AG04449 (cell line): ENCODE measurements around the gene PLA2G7.

ENCODE experiments used
- CTCF ChIA-PET: fragments of 350-600 bp; formaldehyde crosslinking; extraction: SDS; loops from one replicate; lab custom pipeline; 2021; ENCODE audit warnings: antibody characterized with exemption; lab: Yijun Ruan, JAX
- POLR2A ChIA-PET: fragments of 400-600, 350-600 bp; formaldehyde crosslinking; extraction: SDS; loops from one replicate; lab custom pipeline; 2020; ENCODE audit warnings: antibody characterized with exemption, inconsistent platforms; lab: Yijun Ruan, JAX
- DNase-seq: peaks from one replicate; pipeline ENCODE4 v3.0.0-alpha.2; 2010; ENCODE audit warnings: low read depth, low spot score
- H3K4me3 ChIP-seq: 2 replicates; pipeline ENCODE4 v1.5.1; 2011; ENCODE audit warnings: low read depth, mild to moderate bottlenecking, control low read depth, low read length
- TF ChIP-seq, protein P1 (sequence below): IDR thresholded peaks from one replicate; pipeline ENCODE4 v1.5.1; 2011; ENCODE audit warnings: mild to moderate bottlenecking, moderate library complexity, low read length, control low read depth, inconsistent platforms; ENCODE audit not compliant: insufficient read depth; ENCODE audit errors: missing control alignments

The PLA2G7 gene

DNA sequence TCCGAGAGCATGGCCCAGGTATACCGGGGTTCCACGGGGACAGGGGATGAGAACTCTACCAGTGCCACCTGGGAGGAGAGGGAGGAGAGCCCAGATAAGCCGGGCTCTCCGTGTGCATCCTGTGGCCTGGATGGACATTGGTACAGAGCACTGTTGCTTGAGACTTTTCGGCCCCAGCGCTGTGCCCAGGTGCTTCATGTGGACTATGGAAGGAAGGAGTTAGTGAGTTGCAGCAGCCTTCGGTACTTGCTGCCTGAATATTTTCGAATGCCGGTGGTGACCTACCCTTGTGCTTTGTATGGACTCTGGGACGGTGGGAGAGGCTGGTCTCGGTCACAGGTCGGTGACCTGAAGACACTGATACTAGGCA is 46.2 kb downstream of the PLA2G7 start:
- ChIA-PET CTCF (no interaction called here), POLR2A (no interaction called here)
- no peak overlapping the region for H3K4me3 ChIP-seq
- TF ChIP-seq, protein P1, sequence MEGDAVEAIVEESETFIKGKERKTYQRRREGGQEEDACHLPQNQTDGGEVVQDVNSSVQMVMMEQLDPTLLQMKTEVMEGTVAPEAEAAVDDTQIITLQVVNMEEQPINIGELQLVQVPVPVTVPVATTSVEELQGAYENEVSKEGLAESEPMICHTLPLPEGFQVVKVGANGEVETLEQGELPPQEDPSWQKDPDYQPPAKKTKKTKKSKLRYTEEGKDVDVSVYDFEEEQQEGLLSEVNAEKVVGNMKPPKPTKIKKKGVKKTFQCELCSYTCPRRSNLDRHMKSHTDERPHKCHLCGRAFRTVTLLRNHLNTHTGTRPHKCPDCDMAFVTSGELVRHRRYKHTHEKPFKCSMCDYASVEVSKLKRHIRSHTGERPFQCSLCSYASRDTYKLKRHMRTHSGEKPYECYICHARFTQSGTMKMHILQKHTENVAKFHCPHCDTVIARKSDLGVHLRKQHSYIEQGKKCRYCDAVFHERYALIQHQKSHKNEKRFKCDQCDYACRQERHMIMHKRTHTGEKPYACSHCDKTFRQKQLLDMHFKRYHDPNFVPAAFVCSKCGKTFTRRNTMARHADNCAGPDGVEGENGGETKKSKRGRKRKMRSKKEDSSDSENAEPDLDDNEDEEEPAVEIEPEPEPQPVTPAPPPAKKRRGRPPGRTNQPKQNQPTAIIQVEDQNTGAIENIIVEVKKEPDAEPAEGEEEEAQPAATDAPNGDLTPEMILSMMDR: no peak
- no peak for DNase-seq

DNA sequence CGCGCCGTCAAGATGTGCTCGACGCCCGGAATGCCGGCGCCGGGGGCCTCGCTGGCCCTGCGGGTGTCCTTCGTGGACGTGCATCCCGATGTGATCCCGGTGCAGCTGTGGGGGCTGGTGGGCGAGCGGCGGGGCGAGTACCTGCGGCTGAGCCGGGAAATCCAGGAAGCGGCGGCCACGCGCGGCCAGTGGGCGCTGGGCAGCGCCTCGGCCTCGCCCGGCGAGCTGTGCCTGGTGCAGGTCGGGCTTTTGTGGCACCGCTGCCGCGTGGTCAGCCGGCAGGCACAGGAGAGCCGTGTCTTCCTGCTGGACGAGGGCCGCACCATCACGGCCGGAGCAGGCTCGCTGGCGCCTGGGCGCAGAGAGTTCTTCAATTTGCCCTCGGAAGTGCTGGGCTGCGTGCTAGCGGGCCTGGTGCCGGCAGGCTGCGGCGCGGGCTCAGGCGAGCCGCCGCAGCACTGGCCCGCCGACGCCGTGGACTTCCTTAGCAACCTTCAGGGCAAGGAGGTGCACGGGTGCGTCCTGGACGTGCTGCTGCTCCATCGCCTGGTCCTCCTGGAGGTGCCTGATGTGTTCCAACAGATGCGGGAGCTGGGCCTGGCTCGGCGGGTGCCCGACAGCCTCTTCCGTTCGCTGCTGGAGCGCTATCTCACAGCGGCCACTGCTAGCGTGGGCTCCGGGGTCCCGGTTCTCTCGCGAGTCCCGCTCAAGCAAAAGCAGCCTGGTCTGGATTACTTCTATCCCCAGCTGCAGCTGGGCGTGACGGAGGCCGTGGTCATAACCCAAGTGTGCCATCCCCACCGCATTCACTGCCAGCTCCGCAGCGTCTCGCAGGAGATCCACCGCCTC is 46.8 kb downstream of the PLA2G7 start:
- POLR2A ChIA-PET: no interaction called here

DNA sequence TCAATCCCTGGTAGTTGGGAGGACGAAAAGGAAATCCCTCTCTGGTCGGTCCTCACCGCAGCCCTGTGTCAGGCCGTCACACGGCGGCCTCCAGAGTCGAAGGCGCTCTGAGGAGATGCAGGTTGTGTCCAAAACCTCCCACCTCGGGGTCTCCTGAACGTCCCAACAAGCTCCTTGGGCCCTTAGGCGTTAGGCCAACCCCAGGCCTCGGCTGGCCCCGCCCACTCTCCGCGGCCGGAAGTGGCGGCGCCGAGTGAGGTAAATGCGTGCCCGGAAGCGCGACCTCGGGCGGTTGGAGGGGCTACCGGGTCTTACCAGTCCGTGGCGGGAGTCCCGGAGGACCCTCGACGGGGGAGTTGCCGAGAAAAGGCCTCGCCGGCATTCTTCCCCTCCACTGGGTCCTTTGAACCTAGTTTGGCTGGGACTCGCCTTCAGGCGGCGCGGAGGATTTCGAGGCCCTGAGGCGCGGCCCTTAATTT is 47.5 kb downstream of the PLA2G7 start, which contains the start of gene TDRD6:
Gene TDRD6 (plus strand): TSS at position 267 of the 479 bp plus-strand sequence. CDS start 244 bp downstream, outside the sequence.
- no peak for DNase-seq
- ChIA-PET POLR2A (no interaction called here), CTCF (no interaction called here)
- TF ChIP-seq, protein P1: no peak
- H3K4me3 ChIP-seq: no peak within 1 kb of the TSS

More for the DNA sequence above, 46.8 kb downstream of the PLA2G7 start:
- no peak for DNase-seq
- no peak overlapping the region for H3K4me3 ChIP-seq
- TF ChIP-seq, protein P1: no peak
- CTCF ChIA-PET: no interaction called here

DNA sequence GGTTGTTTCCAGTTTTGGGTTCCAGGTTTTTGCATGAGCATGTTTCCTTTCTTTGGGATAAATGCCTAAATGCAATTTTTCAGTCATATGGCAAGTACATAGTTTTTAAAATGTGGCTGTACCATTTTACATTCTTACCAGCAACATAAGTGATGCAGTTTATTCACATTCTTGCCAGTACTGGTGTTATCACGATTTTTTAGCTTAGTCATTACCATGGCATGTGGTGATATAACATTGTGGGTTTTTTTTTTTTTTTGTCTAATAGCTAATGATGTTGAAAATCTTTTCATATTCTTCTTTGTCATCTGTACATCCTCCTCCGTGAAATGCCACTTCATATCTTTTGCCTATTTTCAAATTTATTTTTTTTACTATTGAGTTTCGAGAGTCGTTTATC is 50.4 kb downstream of the PLA2G7 start:
- ChIA-PET POLR2A (no interaction called here), CTCF (no interaction called here)
- TF ChIP-seq, protein P1: no peak
- H3K4me3 ChIP-seq: no peak overlapping the region
- peak; percentile 17 for DNase-seq

DNA sequence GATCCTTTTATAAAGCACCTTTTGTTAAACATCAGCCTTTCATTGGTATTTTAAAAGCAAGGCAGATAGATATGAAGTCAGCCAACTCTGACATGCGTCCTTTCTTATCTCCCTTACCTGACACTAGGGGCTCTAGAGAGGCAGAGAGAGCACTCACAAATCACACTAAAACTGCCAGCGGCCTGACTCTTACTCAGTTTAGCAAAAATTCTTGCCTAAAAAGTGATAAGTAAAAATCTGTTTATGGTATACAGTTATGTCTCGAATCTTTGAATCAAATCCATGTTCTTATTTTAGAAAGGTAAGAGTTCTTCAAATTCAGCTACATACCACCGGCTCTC is 57.9 kb downstream of the PLA2G7 start:
- POLR2A ChIA-PET: no interaction called here
- CTCF ChIA-PET: no interaction called here
- DNase-seq: no peak
- TF ChIP-seq, protein P1: no peak
- no peak overlapping the region for H3K4me3 ChIP-seq

DNA sequence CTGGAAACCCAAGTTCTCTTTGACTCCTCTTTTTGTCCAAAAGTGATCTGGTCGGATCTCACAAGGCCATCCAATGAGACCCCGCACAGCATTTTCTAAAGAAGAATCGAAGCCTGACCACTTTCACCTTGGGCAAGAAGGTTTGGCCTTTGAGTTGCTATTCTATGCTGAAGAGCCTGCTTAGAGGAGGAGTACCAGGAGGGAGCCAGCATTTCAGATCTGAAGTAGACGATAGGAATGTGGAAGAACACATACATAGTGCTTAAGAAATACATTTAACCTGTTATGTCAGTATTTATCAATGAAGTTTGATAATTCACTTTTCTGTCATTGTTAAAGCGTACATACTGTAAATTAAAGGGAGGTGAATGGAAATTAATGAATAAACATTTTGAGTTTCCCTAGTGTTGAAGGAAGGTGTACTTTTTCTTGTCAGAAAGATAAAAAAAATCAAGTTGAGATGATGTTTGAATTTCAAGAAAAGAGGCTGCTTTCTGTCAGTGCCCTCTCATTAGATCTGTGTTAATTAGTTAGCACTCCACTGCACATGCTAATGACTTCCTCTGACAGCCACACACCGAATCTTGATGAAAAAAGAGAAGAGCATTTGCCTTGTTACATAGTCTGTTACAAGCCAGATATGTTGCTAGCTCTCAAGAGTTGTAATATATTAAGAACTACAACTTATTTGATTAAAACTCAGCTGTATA is 58.4 kb downstream of the PLA2G7 start:
- POLR2A ChIA-PET: no interaction called here
- H3K4me3 ChIP-seq: no peak overlapping the region
- TF ChIP-seq, protein P1: no peak
- no peak for DNase-seq
- CTCF ChIA-PET: no interaction called here
